ENCODE results near the gene ZNF260.

ZNF260 gene

GRCh38 chr19:36489920-36490415 lies 38.1 kb downstream of the ZNF260 start:
- peak; percentile 95 for DNase-seq (ENCODE audit: low read depth)
- H3K4me3 ChIP-seq (ENCODE audit: low read depth, low read length): peak overlapping the region; percentile 76
- no peak for TF ChIP-seq CTCF (IDR thresholded peaks at IDR 0.05; ENCODE audit: insufficient read depth, low read depth, low read length, missing control alignments)

GRCh38 chr19:36489118-36489919 lies 38.8 kb downstream of the ZNF260 start, which contains the start of gene ZNF566:
Gene ZNF566 (minus strand): TSS chr19:36489561. CDS start chr19:36476557, 13,004 bp downstream.
- TF ChIP-seq CTCF (IDR thresholded peaks at IDR 0.05; ENCODE audit: insufficient read depth, low read depth, low read length, missing control alignments): no peak
- H3K4me3 ChIP-seq (ENCODE audit: low read depth, low read length): peak within 1 kb of the TSS; percentile 76

GRCh38 chr19:36488846-36489117 lies 39.3 kb downstream of the ZNF260 start:
- peak; percentile 74 for DNase-seq (ENCODE audit: low read depth)

More at GRCh38 chr19:36489118-36489919, 38.8 kb downstream of the ZNF260 start, which contains the start of gene ZNF566:
- peak; percentile 99 for DNase-seq (ENCODE audit: low read depth)

GRCh38 chr19:36488118-36488845 lies 39.8 kb downstream of the ZNF260 start:
- peak overlapping the region; percentile 76 for H3K4me3 ChIP-seq (ENCODE audit: low read depth, low read length)
- DNase-seq (ENCODE audit: low read depth): peak; percentile 5

More at GRCh38 chr19:36488846-36489117, 39.3 kb downstream of the ZNF260 start:
- TF ChIP-seq CTCF (IDR thresholded peaks at IDR 0.05; ENCODE audit: insufficient read depth, low read depth, low read length, missing control alignments): no peak
- peak overlapping the region; percentile 76 for H3K4me3 ChIP-seq (ENCODE audit: low read depth, low read length)

GRCh38 chr19:36483653-36484052 lies 44.4 kb downstream of the ZNF260 start:
- H3K4me3 ChIP-seq (ENCODE audit: low read depth, low read length): no peak overlapping the region
- no peak for DNase-seq (ENCODE audit: low read depth)
- TF ChIP-seq CTCF (IDR thresholded peaks at IDR 0.05; ENCODE audit: insufficient read depth, low read depth, low read length, missing control alignments): no peak

More at GRCh38 chr19:36488118-36488845, 39.8 kb downstream of the ZNF260 start:
- no peak for TF ChIP-seq CTCF (IDR thresholded peaks at IDR 0.05; ENCODE audit: insufficient read depth, low read depth, low read length, missing control alignments)

- DNase-seq (ENCODE audit: low read depth): no peak
- H3K4me3 ChIP-seq (ENCODE audit: low read depth, low read length): no peak overlapping the region
- TF ChIP-seq CTCF (IDR thresholded peaks at IDR 0.05; ENCODE audit: insufficient read depth, low read depth, low read length, missing control alignments): no peak
These were observed 45.2 kb downstream of the ZNF260 start for GRCh38 chr19:36482876-36483275.

Data from GM12865 (cell line).